CD4-positive, alpha-beta T cell treated with Interleukin-10 for 1 hour (primary cell): ENCODE measurements around the gene CLIP2.
"Not testable (repeated sequence)": the region's sequence is repeated elsewhere in the genome, so short reads cannot be mapped to it uniquely, and the experiment has no call there.

Source experiments
- DNase-seq: peaks from one replicate; pipeline ENCODE4 v3.0.0-alpha.2; 2020

Gene CLIP2

DNA sequence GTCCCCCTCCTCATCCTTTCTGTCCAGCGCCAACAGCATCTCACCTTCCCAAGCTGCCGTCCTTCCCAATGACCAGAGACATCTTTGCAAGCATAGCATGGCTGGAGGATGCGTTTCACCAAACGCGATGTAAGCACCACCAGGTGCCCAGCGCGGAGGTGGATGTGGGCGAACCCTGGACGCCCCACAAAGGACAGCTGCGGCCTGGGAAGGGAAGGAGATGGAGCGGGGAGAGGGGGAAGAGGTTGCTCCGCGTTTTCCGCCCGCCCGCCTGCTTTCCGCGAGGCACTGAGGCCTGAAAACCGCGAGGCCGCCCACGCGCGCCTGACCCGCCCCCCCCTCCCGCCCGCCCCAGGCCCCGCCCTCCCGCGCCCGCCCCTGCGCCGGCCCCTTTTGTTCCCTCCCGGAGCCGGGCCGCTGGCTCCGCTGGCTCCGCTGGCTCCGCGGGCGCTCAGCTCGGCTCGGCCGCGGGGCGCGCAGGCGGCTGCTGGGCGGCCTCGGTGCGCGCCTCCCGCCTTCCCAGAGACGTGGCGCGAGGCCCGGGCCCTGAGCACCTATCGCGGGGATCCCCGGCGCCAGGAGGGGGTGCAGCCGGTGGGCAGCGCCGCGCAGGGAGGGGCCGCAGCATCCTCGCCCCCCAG lies at the start of gene CLIP2:
CLIP2 (plus strand) TSS at position 390 of the 641 bp plus-strand sequence. CDS start 28,140 bp downstream, outside the sequence.
- DNase-seq, result peak; percentile 84

DNA sequence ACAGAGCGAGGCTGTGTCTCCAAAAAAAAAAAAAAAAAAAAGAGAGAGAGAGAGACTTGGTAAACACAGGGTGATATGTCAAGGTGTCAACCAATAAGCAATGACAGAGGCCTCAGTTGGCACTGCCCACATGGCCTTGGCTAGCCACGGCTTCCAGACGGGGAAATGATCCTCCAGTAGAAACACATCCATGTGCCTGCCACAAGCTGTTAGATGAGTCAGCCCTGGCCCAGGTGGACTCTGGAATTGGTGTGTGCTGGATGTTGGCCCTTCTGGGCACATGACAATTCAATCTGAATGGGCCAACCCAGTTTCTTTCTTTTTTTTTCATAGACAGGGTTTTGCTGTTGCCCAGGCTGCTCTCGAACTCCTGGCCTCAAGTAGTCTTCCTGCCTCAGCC lies 48.7 kb upstream of the CLIP2 start:
- DNase-seq, result no peak

DNA sequence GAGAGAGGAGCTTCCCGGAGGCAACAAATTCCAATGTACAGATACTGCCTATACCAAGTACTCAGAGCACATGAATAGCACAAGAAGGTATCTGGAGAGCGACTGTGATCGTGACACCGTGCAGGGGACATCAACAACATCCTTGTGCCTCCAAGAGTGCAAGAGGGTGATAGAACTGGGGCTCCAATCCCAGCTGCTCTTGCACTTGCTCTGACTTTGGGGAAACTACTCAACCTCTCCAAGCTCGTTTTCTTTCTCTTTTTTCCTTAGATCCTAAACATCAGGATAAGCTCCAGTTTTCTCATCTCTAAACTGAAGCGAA lies 47.1 kb upstream of the CLIP2 start:
- no peak for DNase-seq

DNA sequence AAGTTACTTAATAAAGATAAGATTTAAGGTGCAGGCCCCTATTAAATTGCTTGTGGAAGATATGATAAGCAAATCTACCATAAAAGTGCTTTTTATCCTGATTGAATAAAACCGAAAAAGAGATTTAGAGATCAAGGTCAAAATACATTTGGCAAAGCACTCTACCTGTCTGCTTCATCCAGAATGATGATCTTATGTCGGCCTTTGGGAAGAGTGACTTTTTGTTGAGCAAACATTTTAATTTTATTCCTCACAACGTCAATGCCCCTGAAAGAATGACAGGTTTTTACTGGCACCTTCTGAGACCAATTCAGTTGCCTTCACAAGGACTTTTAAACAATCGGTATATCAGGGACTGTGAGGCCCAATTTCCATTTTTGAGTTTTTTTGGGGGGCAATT lies 42.7 kb upstream of the CLIP2 start:
- DNase-seq, result no peak

DNA sequence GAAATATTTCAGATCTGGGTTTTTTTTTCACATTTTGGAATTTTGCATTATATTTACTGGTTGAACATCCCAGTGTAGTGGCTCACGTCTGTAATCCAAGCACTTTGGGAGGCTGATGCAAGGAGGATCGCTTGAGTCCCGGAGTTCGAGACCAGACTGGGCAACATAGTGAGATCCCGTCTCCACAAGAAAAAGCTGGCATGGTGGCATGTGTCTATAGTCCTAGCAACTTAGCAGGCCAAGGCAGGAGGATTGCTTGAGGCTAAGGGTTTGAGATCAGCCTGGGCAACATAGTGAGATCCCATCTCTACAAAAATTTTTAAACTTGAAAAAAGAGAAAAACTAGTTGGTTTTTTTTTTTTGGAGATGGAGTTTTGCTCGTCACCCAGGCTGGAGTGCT lies 41.1 kb upstream of the CLIP2 start:
- DNase-seq, result no peak

DNA sequence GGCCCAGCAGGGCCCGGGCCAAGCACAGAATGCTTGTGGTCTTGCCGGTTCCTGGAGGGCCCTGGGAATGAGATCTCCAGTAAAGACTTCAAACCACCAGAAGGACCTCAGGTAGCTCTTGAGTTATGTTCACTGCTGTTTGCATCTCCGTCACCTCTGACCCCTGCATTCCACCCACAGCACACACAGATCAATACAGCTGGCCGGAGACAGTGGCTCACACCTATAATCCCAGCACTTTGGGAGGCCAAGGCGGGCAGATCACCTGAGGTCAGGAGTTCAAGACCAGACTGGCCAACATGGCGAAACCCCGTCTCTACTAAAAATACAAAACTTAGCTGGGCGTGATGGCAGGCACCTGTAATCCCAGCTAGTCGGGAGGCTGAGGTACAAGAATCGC lies 40.1 kb upstream of the CLIP2 start:
- not testable (repeated sequence) for DNase-seq

DNA sequence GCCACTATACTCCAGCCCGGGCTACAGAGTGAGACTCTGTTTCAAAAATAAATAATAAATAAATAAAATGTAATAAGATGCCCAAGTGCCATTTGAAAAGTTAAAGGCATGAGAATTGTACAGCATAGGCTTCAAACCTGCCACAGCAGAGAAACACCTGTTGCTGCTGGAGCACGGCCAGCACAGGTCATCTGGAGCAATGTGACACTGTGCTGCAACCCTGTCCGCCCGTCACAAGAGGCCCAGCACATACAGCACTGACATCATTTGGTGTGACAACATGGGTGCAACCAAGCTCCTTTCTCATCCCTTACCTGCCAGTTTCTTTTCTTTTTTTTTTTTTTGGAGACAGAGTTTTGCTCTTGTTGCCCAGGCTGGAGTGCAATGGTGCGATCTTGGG lies 36.3 kb upstream of the CLIP2 start:
- no peak for DNase-seq

DNA sequence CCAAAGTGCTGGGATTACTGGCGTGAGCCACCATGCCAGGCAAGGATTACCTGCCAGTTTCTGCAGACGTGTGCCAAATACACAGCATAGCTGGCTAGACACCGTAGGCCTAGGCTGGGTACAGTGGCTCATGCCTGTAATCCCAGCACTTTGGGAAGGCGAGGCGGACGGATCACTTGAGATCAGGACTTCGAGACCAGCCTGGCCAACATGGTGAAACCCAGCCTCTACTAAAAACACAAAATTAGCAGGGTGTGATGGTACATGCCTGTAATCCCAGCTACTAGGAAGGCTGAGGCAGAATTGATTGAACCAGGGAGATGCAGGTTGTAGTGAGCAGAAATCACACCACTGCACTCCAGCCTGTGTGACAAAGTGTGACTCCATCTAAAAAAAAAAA lies 35.9 kb upstream of the CLIP2 start:
- DNase-seq, result no peak

DNA sequence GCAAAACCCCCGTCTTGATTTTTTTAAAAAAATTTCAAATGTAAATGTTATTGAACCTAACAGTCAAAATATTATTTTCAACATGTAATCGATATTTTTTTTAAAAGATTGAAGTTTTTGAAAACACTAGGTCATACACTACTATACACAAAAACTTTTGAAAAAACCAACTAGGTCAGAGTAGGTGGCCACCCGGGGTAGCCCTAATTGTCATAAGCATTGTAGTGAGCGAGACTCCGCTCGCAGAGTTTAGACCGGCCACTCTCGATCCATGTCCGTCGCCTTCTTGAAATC lies 35.4 kb upstream of the CLIP2 start:
- no peak for DNase-seq

DNA sequence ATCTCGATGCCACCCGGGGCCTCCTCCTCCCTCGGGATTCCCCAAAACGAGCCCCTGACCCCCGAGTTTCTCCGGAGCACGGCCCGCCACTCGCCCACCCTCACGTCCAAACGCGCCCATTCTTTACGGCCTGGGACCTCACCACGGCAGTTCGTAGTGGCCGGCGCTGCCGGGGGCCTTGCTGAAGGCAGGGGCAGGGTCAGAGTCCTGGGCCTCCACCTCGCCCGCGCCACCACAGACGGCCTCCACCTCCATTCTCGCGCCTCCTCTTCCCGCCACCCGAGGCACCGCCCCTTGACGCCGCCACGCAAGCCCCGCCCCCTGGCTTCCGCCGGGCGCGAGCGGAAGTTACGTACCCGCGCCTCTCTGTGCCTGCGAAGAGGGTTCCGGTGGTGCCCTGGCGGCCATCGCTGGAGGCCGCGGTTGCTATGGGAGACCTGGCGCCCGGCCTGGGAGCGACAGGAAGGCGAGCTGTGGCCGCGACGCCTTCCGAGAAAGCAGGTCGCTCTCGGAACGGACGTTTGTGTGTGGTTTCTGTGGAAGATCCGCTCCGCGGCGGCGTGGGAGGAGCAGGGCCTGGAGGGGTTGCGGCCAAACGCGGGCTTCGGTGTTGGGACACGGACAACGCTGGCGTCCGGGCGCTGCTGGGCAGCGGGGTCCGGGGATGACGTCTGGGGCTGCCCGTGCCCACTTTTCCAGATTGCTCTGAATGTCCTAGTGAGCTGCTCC lies 34.9 kb upstream of the CLIP2 start, which contains the start of gene RFC2:
RFC2 (minus strand) TSS at position 271 of the 729 bp plus-strand sequence; CDS start at position 255, 16 bp downstream.
- DNase-seq, result peak; percentile 98

DNA sequence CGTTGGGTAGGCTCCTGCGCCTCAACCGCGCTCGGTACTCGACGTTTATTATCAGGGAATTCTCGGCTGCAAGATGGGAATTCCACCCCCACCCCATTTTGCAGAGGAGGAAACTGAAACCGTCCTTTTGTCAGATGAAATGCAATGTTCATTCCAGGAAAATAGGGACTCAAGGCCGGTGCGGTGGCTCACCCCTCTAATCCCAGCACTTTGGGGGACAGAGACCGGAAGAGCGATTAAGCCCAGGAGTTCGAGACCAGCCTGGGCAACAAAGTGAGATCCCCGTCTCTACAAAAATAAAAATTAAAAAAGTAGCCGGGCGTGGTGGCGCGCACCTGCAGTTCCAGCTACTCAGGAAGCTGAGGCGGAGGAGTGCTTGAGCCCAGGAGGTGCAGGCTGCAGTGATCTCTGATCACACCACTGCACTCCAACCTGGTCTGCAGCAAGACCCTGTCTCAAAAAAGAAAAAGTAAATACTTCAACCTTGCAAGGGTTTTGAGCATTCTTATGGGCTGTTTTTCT lies 34.3 kb upstream of the CLIP2 start:
- DNase-seq, result peak; percentile 15

DNA sequence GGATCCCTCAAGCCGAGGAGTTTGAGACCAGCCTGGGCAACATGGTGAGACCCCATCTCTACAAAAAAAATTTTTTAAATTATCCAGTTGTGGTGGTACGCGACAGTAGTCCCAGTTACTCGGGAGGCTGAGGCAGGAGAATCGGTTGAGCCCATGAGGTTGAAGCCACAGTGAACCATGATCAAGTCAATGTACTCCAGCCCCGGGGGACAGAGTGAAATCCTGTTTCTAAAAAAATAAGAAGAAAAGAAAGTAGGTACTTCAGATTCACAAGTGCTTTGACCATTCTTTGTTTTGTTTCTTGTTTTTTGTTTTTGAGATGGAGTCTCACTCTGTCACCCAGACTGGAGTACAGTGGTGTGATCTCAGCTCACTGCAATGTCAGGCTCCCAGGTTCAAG lies 33.7 kb upstream of the CLIP2 start:
- not testable (repeated sequence) for DNase-seq

DNA sequence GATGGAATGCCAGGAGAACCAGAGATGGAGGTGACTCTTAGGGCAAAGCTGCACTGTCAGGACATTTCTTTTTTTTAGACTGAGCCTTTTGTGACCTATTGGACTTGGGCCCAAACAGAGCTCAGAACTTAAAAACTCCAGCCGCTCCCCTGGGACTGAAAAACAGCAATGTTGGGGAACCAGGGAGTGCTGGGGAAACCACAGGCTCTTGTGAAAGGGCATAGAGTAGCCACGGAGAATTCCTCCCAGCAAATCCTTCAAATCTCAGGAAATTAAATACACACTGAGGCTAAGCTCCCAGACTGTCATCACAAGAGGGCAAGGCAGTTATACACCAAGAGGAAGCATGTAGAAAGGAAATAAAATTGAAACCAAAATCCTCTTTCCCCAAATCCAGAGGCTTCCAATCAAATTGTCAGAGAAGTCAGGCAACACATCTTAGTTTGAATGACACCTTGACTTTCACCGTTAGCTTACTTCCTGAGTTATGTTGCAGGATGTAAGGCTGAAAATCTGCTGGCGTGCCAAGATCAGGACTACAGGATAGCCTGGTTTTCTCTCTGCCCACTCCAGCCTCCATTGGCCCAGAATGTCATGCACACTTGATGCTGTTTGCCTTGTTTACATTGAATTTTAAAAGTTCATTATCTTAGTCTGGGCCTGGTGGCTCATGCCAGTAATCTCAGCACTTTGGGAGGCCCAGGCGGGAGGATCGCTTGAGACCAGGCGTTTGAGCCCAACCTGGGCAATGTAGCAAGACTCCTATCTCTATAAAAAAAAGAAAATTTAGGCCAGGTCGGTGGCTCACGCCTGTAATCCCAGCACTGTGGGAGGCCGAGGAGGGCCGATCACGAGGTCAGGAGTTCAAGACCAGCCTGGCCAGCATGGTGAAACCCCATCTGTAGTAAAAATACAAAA lies 32.5 kb upstream of the CLIP2 start:
- DNase-seq, result no peak

DNA sequence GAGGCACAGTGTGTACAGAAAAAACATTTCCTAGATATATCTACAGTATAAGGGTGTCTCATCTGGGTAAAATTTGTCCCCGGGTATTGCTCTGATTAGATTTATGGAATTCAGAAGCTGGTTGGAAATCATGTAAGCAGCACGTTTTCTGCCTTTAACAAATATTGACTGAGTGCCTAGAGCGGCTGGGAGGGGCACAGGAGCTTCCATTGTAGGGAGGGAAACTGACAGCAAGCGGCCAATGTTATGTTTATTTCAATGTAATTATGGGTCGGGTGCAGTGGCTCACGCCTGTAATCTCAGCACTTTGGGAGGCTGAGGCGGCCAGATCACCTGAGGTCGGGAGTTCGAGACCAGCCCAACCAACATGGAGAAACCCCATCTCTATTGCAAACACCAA lies 30.6 kb upstream of the CLIP2 start:
- no peak for DNase-seq

DNA sequence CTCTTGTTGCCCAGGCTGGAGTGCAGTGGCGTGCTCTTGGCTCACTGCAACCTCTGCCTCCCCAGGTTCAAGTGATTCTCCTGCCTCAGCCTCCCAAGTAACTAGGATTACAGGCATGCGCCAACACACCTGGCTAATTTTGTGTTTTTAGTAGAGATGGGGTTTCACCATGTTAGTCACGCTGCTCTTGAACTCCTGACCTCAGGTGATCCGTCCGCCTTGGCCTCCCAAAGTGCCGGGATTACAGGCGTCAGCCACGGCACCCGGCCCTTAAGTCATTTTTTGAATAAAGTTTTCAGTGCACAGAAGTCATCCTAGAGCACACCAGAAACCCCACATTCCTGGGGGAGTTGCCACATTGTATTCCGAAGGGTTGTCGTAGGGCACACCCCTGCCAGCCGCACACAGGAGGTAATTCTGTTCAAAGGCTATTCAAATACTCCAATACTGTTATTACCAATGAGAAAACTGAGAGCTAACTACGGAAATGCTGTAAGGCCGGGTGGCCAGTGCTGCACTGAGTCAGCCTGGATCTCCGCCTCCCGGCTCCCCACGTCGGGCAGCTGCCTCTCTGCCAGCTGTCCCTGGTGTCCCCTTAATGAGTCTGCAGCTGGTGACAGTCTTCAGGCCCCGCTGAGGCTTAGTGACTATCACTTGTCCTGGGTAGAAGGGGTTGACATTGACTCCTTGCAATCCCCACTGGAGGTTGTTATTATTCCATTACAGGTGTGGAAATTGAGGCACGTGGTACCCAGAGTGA lies 26.4 kb upstream of the CLIP2 start:
- no peak for DNase-seq

DNA sequence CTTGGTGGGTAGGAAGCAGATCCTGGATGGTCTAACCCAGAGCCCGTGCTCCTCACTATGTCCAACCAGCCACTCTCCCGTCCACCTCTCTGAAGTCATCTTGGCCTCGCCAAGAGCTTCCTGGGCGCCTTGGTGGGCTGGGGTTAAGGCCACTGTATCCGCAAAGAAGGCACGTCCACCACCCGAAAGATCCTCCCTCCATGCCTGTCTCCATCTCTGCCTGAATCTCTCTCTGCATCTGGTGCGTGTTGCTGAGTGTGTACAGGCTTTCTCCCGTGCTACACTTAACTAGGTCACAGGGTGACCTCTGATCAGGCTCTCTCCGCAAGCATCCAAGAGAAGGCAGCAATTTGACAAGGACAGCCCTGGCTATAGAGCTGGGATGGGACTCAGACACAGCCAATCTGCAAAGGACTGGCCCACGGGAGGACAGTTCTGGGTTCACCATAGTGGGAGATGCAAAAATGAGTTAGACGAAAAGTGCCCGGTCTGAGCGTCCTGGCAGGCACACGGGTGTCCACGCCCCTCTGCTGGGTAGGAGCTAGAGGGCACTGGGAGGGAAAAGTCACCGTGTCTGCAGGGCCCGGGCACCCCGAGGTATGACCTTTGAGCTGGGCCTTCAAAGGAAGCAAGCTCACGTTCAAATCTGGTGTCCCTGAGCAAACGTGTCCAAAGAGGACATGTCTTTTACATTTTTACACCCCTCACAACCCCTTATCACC lies 25.6 kb upstream of the CLIP2 start:
- no peak for DNase-seq

DNA sequence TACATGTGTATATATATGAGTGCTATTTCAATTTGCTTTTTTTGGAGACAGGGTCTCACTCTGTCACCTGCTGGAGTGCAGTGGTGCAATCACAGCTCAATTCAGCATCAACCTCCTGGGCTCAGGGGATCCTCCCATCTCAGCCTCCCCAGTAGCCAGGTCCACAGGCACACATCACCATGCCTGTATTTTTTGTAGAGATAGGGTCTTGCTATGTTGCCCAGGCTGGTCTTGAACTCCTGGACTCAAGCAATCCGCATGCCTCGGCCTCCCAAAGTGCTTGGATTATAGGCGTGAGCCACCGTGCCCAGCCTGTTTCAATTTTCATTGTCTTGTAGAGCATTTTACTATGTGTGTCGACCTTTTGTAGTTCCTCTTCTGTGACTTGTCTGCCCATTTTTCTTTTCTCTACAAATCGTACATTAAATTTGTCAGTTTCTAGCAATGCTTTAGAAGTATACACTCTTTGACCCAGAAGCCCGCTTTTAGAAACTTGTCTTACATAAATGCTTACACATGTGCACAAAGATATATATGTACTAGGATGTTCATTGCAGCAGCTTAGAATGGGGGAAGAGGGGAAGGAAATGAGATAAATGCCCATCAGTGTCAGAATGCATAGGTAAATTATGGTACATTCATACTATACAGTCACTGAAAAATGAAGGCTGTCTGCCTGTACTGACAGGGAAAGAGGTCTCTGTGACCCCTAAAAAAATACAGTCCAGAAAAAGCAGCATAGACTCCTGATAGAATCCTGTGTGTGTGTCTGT lies 22.8 kb upstream of the CLIP2 start:
- no peak for DNase-seq

DNA sequence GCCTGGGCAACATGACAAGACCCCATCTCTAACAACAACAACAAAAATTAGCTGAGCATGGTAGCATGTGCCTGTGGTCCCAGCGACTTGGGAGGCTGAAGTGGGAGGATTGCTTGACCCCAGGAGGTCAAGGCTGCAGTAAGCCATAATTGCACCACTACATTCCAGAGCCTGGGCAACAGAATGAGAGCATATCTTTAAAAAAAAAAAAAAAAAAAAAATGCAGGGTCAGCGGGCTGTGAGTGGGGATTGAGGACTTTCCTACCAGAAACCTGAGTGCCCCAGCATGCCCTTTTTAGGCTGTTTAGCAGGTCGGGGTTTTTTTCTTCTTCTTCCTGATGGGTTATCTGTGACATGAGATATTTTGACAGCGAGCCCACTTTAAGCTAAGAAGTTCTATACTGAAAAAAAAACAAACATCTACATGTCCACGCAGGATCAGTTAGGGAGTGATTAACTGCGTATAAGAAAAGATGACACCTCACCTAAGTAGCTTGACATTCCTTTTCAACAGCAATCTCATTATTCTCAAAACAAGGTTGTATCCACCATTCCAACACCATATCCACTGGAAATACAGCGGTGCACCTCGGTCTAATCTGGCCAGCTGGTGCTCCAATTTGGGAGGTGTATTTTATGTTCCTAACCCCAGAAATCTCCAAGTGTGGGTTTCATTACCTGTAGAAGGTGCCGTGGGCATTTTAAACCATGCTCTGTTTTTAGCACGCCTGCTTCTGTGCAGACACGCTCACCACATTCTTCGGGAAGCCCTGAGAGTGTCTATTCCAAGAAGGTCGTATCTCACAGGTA lies 21.2 kb upstream of the CLIP2 start:
- DNase-seq, result no peak

DNA sequence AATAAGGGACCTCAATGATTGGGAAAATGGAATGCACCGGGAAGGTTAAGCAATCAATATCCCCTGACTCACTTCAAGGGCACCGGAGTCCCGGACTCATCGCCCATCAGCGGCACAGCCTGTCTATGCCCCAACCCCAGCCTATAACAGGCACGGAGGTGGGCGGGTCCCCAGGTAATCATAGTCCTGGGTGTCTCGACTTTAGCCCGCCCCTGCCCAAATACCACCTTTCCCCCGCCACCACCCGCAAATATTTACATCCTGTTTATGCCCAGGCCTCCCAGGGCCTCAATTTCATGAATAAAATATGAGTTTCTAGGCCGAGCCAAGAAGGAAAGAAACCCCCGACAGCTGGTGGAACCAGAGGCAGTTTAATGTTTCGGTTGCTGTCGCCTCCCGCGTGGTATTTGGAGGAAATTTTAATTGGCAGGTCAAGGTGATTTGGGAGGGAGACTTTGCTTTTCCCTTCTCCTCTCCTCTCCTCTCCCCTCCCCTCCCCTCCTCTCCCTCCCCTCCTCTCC lies 19.4 kb upstream of the CLIP2 start:
- DNase-seq, result peak; percentile 81

DNA sequence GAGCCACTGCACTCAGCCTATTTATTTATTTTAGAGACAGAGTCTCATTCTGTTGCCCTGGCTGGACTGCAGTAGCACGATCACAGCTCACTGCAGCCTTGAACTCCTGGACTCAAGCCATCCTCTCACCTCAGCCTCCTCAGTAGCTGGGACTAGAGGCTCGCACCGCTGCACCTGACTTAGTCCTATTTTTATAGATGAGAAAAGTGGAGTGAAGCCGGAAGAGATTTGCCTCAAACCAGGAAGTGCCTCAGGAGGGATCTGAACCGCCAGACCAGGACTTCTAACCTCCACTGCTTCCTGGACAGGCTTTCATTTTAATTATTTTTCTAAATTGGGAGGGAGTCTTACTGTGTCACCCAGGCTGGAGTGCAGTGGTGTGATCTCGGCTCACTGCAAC lies 17.5 kb upstream of the CLIP2 start:
- no peak for DNase-seq
